H1 (cell line): ENCODE measurements around the gene MAGI3. TPM values are rescaled to one million over a fixed set of nuclear protein-coding genes. Genes with fewer than 3 reads are reported as not detected.

Experiments
- CTCF ChIA-PET: fragments of 300-600 bp; sonication (Branson Sonifier 250); formaldehyde crosslinking; loops from one replicate; lab custom pipeline; 2021; ENCODE audit not compliant: partially characterized antibody; lab: Charles Lee
- POLR2A ChIA-PET: fragments of 300-600 bp; sonication (Branson Sonifier 250); formaldehyde crosslinking; loops from one replicate; lab custom pipeline; 2021; ENCODE audit warnings: inconsistent platforms; ENCODE audit not compliant: partially characterized antibody; lab: Charles Lee
- DNase-seq, 2 experiments: peaks; one replicate each; pipeline versions ENCODE4 v3.0.0 to v3.0.0-alpha.2; 2010 to 2022; ENCODE audit warnings: low spot score in 2 of 2, low read depth in 1 of 2, mixed read lengths in 1 of 2
- FAIRE-seq: peaks from 2 replicates; lab custom pipeline; 2011; peaks lifted over from hg19 to GRCh38; lab: Jason Lieb, UNC
- H2AFZ ChIP-seq: 2 replicates; pipeline ENCODE4 v1.8.1; 2012; ENCODE audit warnings: low read length, inconsistent platforms
- H2AK5ac ChIP-seq: 2 replicates; pipeline ENCODE4 v1.6.1; 2013; ENCODE audit warnings: low read depth, low read length
- H2BK120ac ChIP-seq: replicated peaks from 2 replicates; pipeline ENCODE3; 2013; ENCODE audit warnings: low read depth, low read length, inconsistent platforms
- H2BK12ac ChIP-seq: 2 replicates; pipeline ENCODE4 v1.6.1; 2013; ENCODE audit warnings: low read depth, low read length
- H2BK15ac ChIP-seq: 2 replicates; pipeline ENCODE4 v1.6.1; 2013; ENCODE audit warnings: low read length
- H2BK20ac ChIP-seq: 2 replicates; pipeline ENCODE4 v1.6.1; 2013; ENCODE audit warnings: low read length
- H2BK5ac ChIP-seq: 2 replicates; pipeline ENCODE4 v1.6.1; 2013; ENCODE audit warnings: low read depth, low read length
- H3K14ac ChIP-seq: 2 replicates; pipeline ENCODE4 v1.6.1; 2013; ENCODE audit warnings: inconsistent platforms; ENCODE audit not compliant: insufficient read length
- H3K18ac ChIP-seq: 2 replicates; pipeline ENCODE4 v1.6.1; 2013; ENCODE audit warnings: low read length; ENCODE audit errors: extremely low read depth
- H3K23ac ChIP-seq: 2 replicates; pipeline ENCODE4 v1.6.1; 2013; ENCODE audit warnings: inconsistent platforms; ENCODE audit not compliant: insufficient read length
- H3K23me2 ChIP-seq: 2 replicates; pipeline ENCODE4 v1.6.1; 2013; ENCODE audit warnings: low read depth, low read length
- H3K27ac ChIP-seq: 2 replicates; pipeline ENCODE4 v1.6.1; 2011; ENCODE audit warnings: low read depth, low read length, inconsistent platforms
- H3K27me3 ChIP-seq, 4 experiments: replicated peaks in 1 of 4; 1 replicate in 1 of 4; 2 replicates in 3 of 4; pipeline versions ENCODE4 v1.6.1 to v1.8.1; 2011 to 2013; ENCODE audit warnings: low read length in 3 of 4, mild to moderate bottlenecking in 3 of 4, inconsistent platforms in 2 of 4, mixed read lengths in 2 of 4, moderate library complexity in 1 of 4; ENCODE audit not compliant: control insufficient read depth in 3 of 4, insufficient read depth in 3 of 4; ENCODE audit errors: extremely low read depth in 1 of 4
- H3K36me3 ChIP-seq, 4 experiments: 2 replicates each; pipeline versions ENCODE4 v1.6.1 to v1.8.1; 2011 to 2013; ENCODE audit warnings: mild to moderate bottlenecking in 4 of 4, low read length in 3 of 4, moderate library complexity in 2 of 4, control low read depth in 1 of 4, inconsistent platforms in 1 of 4; ENCODE audit not compliant: insufficient read depth in 4 of 4, control insufficient read depth in 2 of 4
- H3K4ac ChIP-seq: replicated peaks from 2 replicates; pipeline ENCODE3; 2013; ENCODE audit warnings: low read length, low read depth, mixed read lengths, inconsistent platforms; ENCODE audit not compliant: insufficient read length
- H3K4me1 ChIP-seq, 4 experiments: replicated peaks in 1 of 4; 1 replicate in 1 of 4; 2 replicates in 3 of 4; pipeline versions ENCODE4 v1.6.1 to v1.8.1; 2011 to 2013; ENCODE audit warnings: low read length in 3 of 4, inconsistent platforms in 2 of 4, mixed read lengths in 1 of 4; ENCODE audit not compliant: insufficient read depth in 4 of 4, control insufficient read depth in 3 of 4
- H3K4me2 ChIP-seq, 2 experiments: 2 replicates each; pipeline versions ENCODE4 v1.6.1 to v1.8.1; 2011 to 2013; ENCODE audit warnings: low read depth in 2 of 2, low read length in 2 of 2, control low read depth in 1 of 2, inconsistent platforms in 1 of 2, mild to moderate bottlenecking in 1 of 2; ENCODE audit not compliant: insufficient read depth in 1 of 2
- H3K4me3 ChIP-seq, 4 experiments: fragments of 200-600, 300-600 bp in 1 of 4; sonication (generic), shearing (Covaris generic), sonication (Bioruptor Twin) in 1 of 4; 2 replicates each; pipeline versions ENCODE4 v1.5.1 to v1.8.1; 2011 to 2016; ENCODE audit warnings: low read length in 4 of 4, low read depth in 3 of 4, control low read depth in 2 of 4, inconsistent platforms in 2 of 4, mild to moderate bottlenecking in 2 of 4, mixed read lengths in 1 of 4, moderate library complexity in 1 of 4; ENCODE audit not compliant: insufficient read depth in 2 of 4; ENCODE audit errors: extremely low read depth in 1 of 4
- H3K56ac ChIP-seq: replicated peaks from 2 replicates; pipeline ENCODE3; 2013; ENCODE audit warnings: low read depth, mild to moderate bottlenecking, mixed read lengths, low read length, inconsistent platforms; ENCODE audit not compliant: insufficient read length
- H3K79me1 ChIP-seq: 2 replicates; pipeline ENCODE4 v1.6.1; 2013; ENCODE audit warnings: low read depth, low read length, control low read depth
- H3K79me2 ChIP-seq, 2 experiments: 2 replicates each; pipeline versions ENCODE4 v1.6.1 to v1.8.1; 2012 to 2013; ENCODE audit warnings: low read length in 2 of 2, mild to moderate bottlenecking in 2 of 2, inconsistent platforms in 1 of 2; ENCODE audit not compliant: insufficient read depth in 2 of 2, control insufficient read depth in 1 of 2
- H3K9ac ChIP-seq, 4 experiments: replicated peaks in 1 of 4; 1 replicate in 1 of 4; 2 replicates in 3 of 4; pipeline versions ENCODE4 v1.6.1 to v1.8.1; 2011 to 2013; ENCODE audit warnings: low read depth in 3 of 4, low read length in 3 of 4, control low read depth in 2 of 4, mild to moderate bottlenecking in 2 of 4, moderate library complexity in 2 of 4, inconsistent platforms in 1 of 4; ENCODE audit errors: extremely low read depth in 1 of 4
- H3K9me3 ChIP-seq, 2 experiments: 2 replicates each; pipeline versions ENCODE4 v1.6.1 to v1.8.1; 2012 to 2013; ENCODE audit warnings: mild to moderate bottlenecking in 2 of 2, moderate library complexity in 2 of 2, control low read depth in 1 of 2, inconsistent platforms in 1 of 2, low read depth in 1 of 2, low read length in 1 of 2, mixed read lengths in 1 of 2; ENCODE audit not compliant: insufficient read depth in 2 of 2
- H4K20me1 ChIP-seq, 2 experiments: replicated peaks in 1 of 2; 2 replicates each; pipeline versions ENCODE3 to v1.8.1; 2011 to 2013; ENCODE audit warnings: inconsistent platforms in 2 of 2, low read length in 2 of 2, mild to moderate bottlenecking in 1 of 2; ENCODE audit not compliant: insufficient read depth in 2 of 2, control insufficient read depth in 1 of 2
- H4K5ac ChIP-seq: 2 replicates; pipeline ENCODE4 v1.6.1; 2013; ENCODE audit warnings: low read length, low read depth, mixed read lengths, inconsistent platforms; ENCODE audit not compliant: insufficient read length
- H4K8ac ChIP-seq: 2 replicates; pipeline ENCODE4 v1.8.0; 2013; ENCODE audit warnings: mild to moderate bottlenecking, moderate library complexity, low read length, inconsistent platforms; ENCODE audit not compliant: insufficient read depth; ENCODE audit errors: extremely low read depth
- H4K91ac ChIP-seq: replicated peaks from 2 replicates; pipeline ENCODE3; 2013; ENCODE audit warnings: low read length, mixed read lengths, inconsistent platforms; ENCODE audit not compliant: insufficient read length
- NRF1 ChIP-seq: IDR thresholded peaks from 2 replicates; pipeline ENCODE4 v1.6.1; 2011; ENCODE audit warnings: mild to moderate bottlenecking, low read depth, low read length, improper control_type of control experiment
- WGBS, 2 experiments: shearing (Covaris generic) in 1 of 2; methylation state at CpG; one replicate each; pipeline versions ENCODE4 v1.1.6 to v1.1.7; 2013 to 2015; ENCODE audit warnings: low lambda C conversion rate in 2 of 2, mixed read lengths in 2 of 2, inconsistent platforms in 1 of 2, low coverage in 1 of 2, missing lambda C conversion rate in 1 of 2; ENCODE audit not compliant: insufficient replicate concordance in 2 of 2, insufficient coverage in 1 of 2, insufficient read length in 1 of 2; ENCODE audit errors: extremely low coverage in 1 of 2, missing lambda C conversion rate in 1 of 2; 5-methylcytosine and 5-hydroxymethylcytosine counted together
- polyA plus RNA-seq, 7 experiments: library from polyadenylated mRNA; depleted of rRNA in 3 of 7; stranded (reverse) in 5 of 7; unstranded in 2 of 7; fragments of >200 nt in 5 of 7; fragments of 200-250 nt in 2 of 7; gene quantifications; 1 replicate in 5 of 7; 2 replicates in 1 of 7; 4 replicates in 1 of 7; pipeline versions ENCODE4 v1.2.1 to v1.2.3, GENCODE V29; 2011 to 2013; ENCODE audit warnings: missing spikeins in 2 of 7, mixed read lengths in 2 of 7
- total RNA-seq: library from RNA; stranded (reverse); fragmentation: NEBNext Ultra II Directional; extraction: Animal tissue kit (Norgen Biotek cat#: 25700); gene quantifications from 2 replicates; pipeline ENCODE4 v1.2.1, GENCODE V29; 2021

MAGI3 gene
- total and polyA plus RNA-seq, 2 of the 8 experiments (the other 6 are each of a cell fraction or from before 2014, with no cell fraction given) = 2.3 to 7.8 TPM

- no peak overlapping the region for H3K14ac ChIP-seq
- no peaks in the 10 kb centered on the region for H3K9me3 ChIP-seq
- no peak overlapping the region for H3K4ac ChIP-seq
- H3K18ac ChIP-seq = no peak overlapping the region
- no peak overlapping the region for H4K8ac ChIP-seq
- H3K27me3 ChIP-seq = no peaks in the 10 kb centered on the region
- no peak overlapping the region for H3K56ac ChIP-seq
- H3K4me2 ChIP-seq = no peak overlapping the region
- no peak overlapping the region for H2BK120ac ChIP-seq
- H3K27ac ChIP-seq = no peak overlapping the region
- no peak overlapping the region for H4K5ac ChIP-seq
- H3K36me3 ChIP-seq = no peaks in the 10 kb centered on the region
- no peak for FAIRE-seq
- H3K79me1 ChIP-seq = no peaks in the 10 kb centered on the region
- DNase-seq = no peak
- 90% methylated on average over 5 of the region's 5 CpGs; no CpG with 5 or more reads in 1 of the 2 experiments for WGBS, 2 experiments
- no peak overlapping the region for H3K23ac ChIP-seq
- no peak overlapping the region for H2AK5ac ChIP-seq
- no peak overlapping the region for H3K9ac ChIP-seq
- no peak for TF ChIP-seq NRF1
- H2BK20ac ChIP-seq = no peak overlapping the region
- CTCF ChIA-PET = no interaction called here
- H3K4me3 ChIP-seq = no peak overlapping the region
- no peak overlapping the region for H4K91ac ChIP-seq
- H3K4me1 ChIP-seq = no peaks in the 10 kb centered on the region
- H2BK5ac ChIP-seq = no peak overlapping the region
- POLR2A ChIA-PET = no interaction called here
- no peak overlapping the region for H2AFZ ChIP-seq
- H4K20me1 ChIP-seq = no peaks in the 10 kb centered on the region
- no peaks in the 10 kb centered on the region for H3K79me2 ChIP-seq
- H3K23me2 ChIP-seq = no peaks in the 10 kb centered on the region
- no peak overlapping the region for H2BK15ac ChIP-seq
- H2BK12ac ChIP-seq = no peak overlapping the region
These were observed 220.1 kb downstream of the MAGI3 start for GRCh38 chr1:113610372-113610771.
